HepG2 (cell line): ENCODE measurements around the gene CALN1. TPM values are rescaled to one million over a fixed set of nuclear protein-coding genes. Genes with fewer than 3 reads are reported as not detected.

Source experiments
- ATAC-seq: fragments of 200-7000 bp; cut with Tn5 transposase; 3 replicates; pipeline ENCODE4 v1.9.1; 2020; ENCODE audit warnings: mild to moderate bottlenecking, moderate library complexity
- BruUV-seq: library from RNA; stranded (reverse); fragments of 400-500 nt; replicated peaks from 2 replicates; lab custom pipeline; 2021; lab: Mats Ljungman, UMichigan
- CTCF ChIA-PET: fragments of 300-600 bp; formaldehyde crosslinking; extraction: SDS; loops from one replicate; lab custom pipeline; 2021; ENCODE audit warnings: low total read pairs, inconsistent platforms, low intra/inter-chr PET ratio; lab: Yijun Ruan, JAX
- POLR2A ChIA-PET: fragments of 350-600 bp; sonication (Branson Sonifier 250); formaldehyde crosslinking; loops from one replicate; lab custom pipeline; 2020; ENCODE audit warnings: antibody characterized with exemption, inconsistent platforms; lab: Yijun Ruan, JAX
- DNase-seq: peaks from one replicate; pipeline ENCODE4 v3.0.0-alpha.2; 2015; ENCODE audit warnings: low spot score
- FAIRE-seq: peaks from 3 replicates; lab custom pipeline; 2011; peaks lifted over from hg19 to GRCh38; lab: Jason Lieb, UNC
- H2AFZ ChIP-seq: one replicate; pipeline ENCODE4 v1.6.1; 2011; ENCODE audit warnings: low read length, inconsistent platforms
- H3K27ac ChIP-seq: fragments of 300-600 bp; 3 replicates; pipeline ENCODE4 v1.8.0; 2011; ENCODE audit warnings: mixed run types, mild to moderate bottlenecking, mixed read lengths, low read length, inconsistent platforms; ENCODE audit not compliant: insufficient read depth; ENCODE audit errors: extremely low read length
- H3K27me3 ChIP-seq, 2 experiments: fragments of 200-600 bp in 1 of 2; 2 replicates in 1 of 2; 3 replicates in 1 of 2; pipeline versions ENCODE4 v1.6.0 to v1.8.0; 2011; ENCODE audit warnings: low read length in 2 of 2, mild to moderate bottlenecking in 2 of 2, moderate library complexity in 2 of 2, inconsistent platforms in 1 of 2; ENCODE audit not compliant: insufficient read depth in 2 of 2, control insufficient read depth in 1 of 2
- H3K36me3 ChIP-seq, 2 experiments: fragments of 200-600 bp in 1 of 2; replicated peaks in 1 of 2; 2 replicates in 1 of 2; 3 replicates in 1 of 2; pipeline versions ENCODE4 v1.5.1 to v1.8.0; 2011; ENCODE audit warnings: low read length in 2 of 2, inconsistent platforms in 1 of 2; ENCODE audit not compliant: insufficient read depth in 2 of 2, control insufficient read depth in 1 of 2
- H3K4me1 ChIP-seq: 2 replicates; pipeline ENCODE4 v1.5.1; 2012; ENCODE audit warnings: low read length, inconsistent platforms; ENCODE audit not compliant: insufficient read depth
- H3K4me2 ChIP-seq: 2 replicates; pipeline ENCODE4 v1.6.0; 2011; ENCODE audit warnings: low read depth, low read length, inconsistent platforms
- H3K4me3 ChIP-seq, 3 experiments: fragments of 200-600 bp in 1 of 3; sonication (generic), shearing (Covaris generic) in 1 of 3; replicated peaks in 1 of 3; 2 replicates each; pipeline ENCODE4 v1.5.1; 2011 to 2016; ENCODE audit warnings: low read length in 3 of 3, inconsistent platforms in 2 of 3, low read depth in 2 of 3, mild to moderate bottlenecking in 2 of 3, control low read depth in 1 of 3, mixed read lengths in 1 of 3; ENCODE audit not compliant: insufficient read depth in 1 of 3
- H3K79me2 ChIP-seq: one replicate; pipeline ENCODE4 v1.6.1; 2011; ENCODE audit warnings: low read length, inconsistent platforms; ENCODE audit not compliant: insufficient read depth
- H3K9ac ChIP-seq: 2 replicates; pipeline ENCODE4 v1.6.0; 2011; ENCODE audit warnings: mild to moderate bottlenecking, low read depth, low read length, inconsistent platforms; ENCODE audit not compliant: insufficient read depth
- H3K9me3 ChIP-seq: 2 replicates; pipeline ENCODE4 v1.5.1; 2012; ENCODE audit warnings: mild to moderate bottlenecking, low read length
- H4K20me1 ChIP-seq: 2 replicates; pipeline ENCODE4 v1.6.0; 2011; ENCODE audit warnings: inconsistent platforms, mild to moderate bottlenecking, low read length, moderate library complexity; ENCODE audit not compliant: insufficient read depth
- CCAR2 ChIP-seq: fragments of 200-400 bp; formaldehyde crosslinking; optimal IDR thresholded peaks from 2 replicates; pipeline ENCODE3; 2018; ENCODE audit warnings: low read depth, mild to moderate bottlenecking, low read length, moderate library complexity
- DMTF1 ChIP-seq: sonication (generic); formaldehyde crosslinking; IDR thresholded peaks from 2 replicates; pipeline ENCODE4 v1.4.0; 2020; ENCODE audit warnings: mild to moderate bottlenecking, missing genetic modification reagents
- EP300 ChIP-seq, 3 experiments: sonication (generic) in 1 of 3; formaldehyde crosslinking in 1 of 3; IDR thresholded peaks; 2 replicates each; pipeline versions ENCODE4 v1.5.1 to v1.6.1; 2011 to 2020; ENCODE audit warnings: low read depth in 2 of 3, low read length in 2 of 3, borderline replicate concordance in 1 of 3, improper control_type of control experiment in 1 of 3, mild to moderate bottlenecking in 1 of 3, missing genetic modification reagents in 1 of 3, moderate library complexity in 1 of 3
- ETV5 ChIP-seq: IDR thresholded peaks from 2 replicates; pipeline ENCODE4 v1.6.1; 2018; ENCODE audit warnings: missing biosample characterization, missing genetic modification reagents, inconsistent platforms, borderline replicate concordance
- HCFC1 ChIP-seq: fragments of 150-350 bp; IDR thresholded peaks from 2 replicates; pipeline ENCODE4 v1.6.1; 2014; ENCODE audit warnings: low read depth, low read length
- NR2F1 ChIP-seq, 2 experiments: fragments of 450-650 bp in 1 of 2; formaldehyde crosslinking in 1 of 2; IDR thresholded peaks; 2 replicates each; pipeline versions ENCODE4 v1.5.0 to v1.6.1; 2016 to 2020; ENCODE audit warnings: mild to moderate bottlenecking in 1 of 2, missing compliant biosample characterization in 1 of 2, missing genetic modification reagents in 1 of 2, moderate library complexity in 1 of 2
- ONECUT2 ChIP-seq: sonication (generic); formaldehyde crosslinking; IDR thresholded peaks from 2 replicates; pipeline ENCODE4 v1.4.0; 2020; ENCODE audit warnings: missing genetic modification reagents
- ZBTB14 ChIP-seq: sonication (generic); formaldehyde crosslinking; IDR thresholded peaks from 2 replicates; pipeline ENCODE4 v1.4.0; 2020; ENCODE audit warnings: missing genetic modification reagents
- ZFX ChIP-seq: sonication (generic); formaldehyde crosslinking; IDR thresholded peaks from 2 replicates; pipeline ENCODE4 v1.4.0; 2020; ENCODE audit warnings: mild to moderate bottlenecking, low read depth, missing genetic modification reagents, moderate library complexity
- ZHX1 ChIP-seq: sonication (generic); formaldehyde crosslinking; IDR thresholded peaks from 2 replicates; pipeline ENCODE4 v1.8.1; 2022; ENCODE audit warnings: low read depth, mild to moderate bottlenecking, missing genetic modification reagents
- ZNF629 ChIP-seq: sonication (generic); formaldehyde crosslinking; conservative IDR thresholded peaks from 2 replicates; pipeline ENCODE4 v1.5.0; 2020; ENCODE audit warnings: missing genetic modification reagents
- ZNF768 ChIP-seq: sonication (generic); formaldehyde crosslinking; IDR thresholded peaks from 2 replicates; pipeline ENCODE4 v1.4.0; 2020; ENCODE audit warnings: missing genetic modification reagents
- ZNF770 ChIP-seq: sonication (generic); formaldehyde crosslinking; IDR thresholded peaks from 2 replicates; pipeline ENCODE4 v1.5.0; 2020; ENCODE audit warnings: mild to moderate bottlenecking, missing genetic modification reagents
- WGBS: methylation state at CpG from one replicate; pipeline ENCODE4 v1.1.6; 2017; ENCODE audit warnings: low lambda C conversion rate; 5-methylcytosine and 5-hydroxymethylcytosine counted together
- in situ Hi-C: cut with HindIII; loops from 2 replicates; pipeline ENCODE4 v1.10.0; 2017; ENCODE audit warnings: low pct_unique_long_range_greater_than_20kb; ENCODE audit not compliant: extremely low pct_ligation_motif_present
- intact Hi-C: fragments of 100-400 bp; cut with micrococcal nuclease; formaldehyde crosslinking; loops from one replicate; pipeline ENCODE4 v1.10.0; 2022; ENCODE audit not compliant: unreplicated experiment
- polyA plus RNA-seq, 8 experiments: library from polyadenylated mRNA; depleted of rRNA in 3 of 8; stranded (reverse) in 7 of 8; unstranded in 1 of 8; fragments of >200 nt; fragmentation: Illumina TruSeq in 4 of 8; extraction: Trizol in 4 of 8; gene quantifications; 2 replicates each; pipeline versions ENCODE4 v1.2.1 to v1.2.3, GENCODE V29; 2011 to 2016; ENCODE audit warnings: low read depth in 4 of 8, missing spikeins in 1 of 8, mixed read lengths in 1 of 8; ENCODE audit not compliant: insufficient read depth in 1 of 8
- total RNA-seq, 5 experiments: library from RNA; depleted of rRNA; stranded (reverse); fragments of >200 nt; fragmentation: Illumina TruSeq; extraction: Trizol; gene quantifications; 2 replicates each; pipeline ENCODE4 v1.2.3, GENCODE V29; 2016; ENCODE audit warnings: low read depth in 1 of 5

Gene CALN1
- total and polyA plus RNA-seq, 2 of the 13 experiments (the other 11 are each of a cell fraction or from before 2014, with no cell fraction given), result not detected

GRCh38 chr7:71753956-71754664 is 658.0 kb downstream of the CALN1 start (continued):
- TF ChIP-seq EP300 (IDR thresholded peaks at IDR 0.05; ENCODE audit: low read depth in 2 of 2, low read length in 2 of 2) (no peak), EP300 (CRISPR knock-in tag; IDR thresholded peaks at IDR 0.05; ENCODE audit: borderline replicate concordance) (no peak), ZNF768 (CRISPR knock-in tag) (no peak)

GRCh38 chr7:71753236-71753635 is 658.9 kb downstream of the CALN1 start:
- no TSS peak for BruUV-seq
- H3K9ac ChIP-seq, result no peak overlapping the region
- H3K4me2 ChIP-seq, result no peak overlapping the region
- no peaks in the 10 kb centered on the region for H3K79me2 ChIP-seq
- no peaks in the 10 kb centered on the region for H3K36me3 ChIP-seq
- DNase-seq (no peak), ATAC-seq (no peak), FAIRE-seq (no peak)
- H3K4me3 ChIP-seq, result no peak overlapping the region
- H3K9me3 ChIP-seq, result peaks cover 18% of the 10 kb centered on the region
- intact Hi-C loops (loop anchor here (2.0 kb wide), 1 partner anchor 742 kb away; no protein-coding TSS in a partner anchor), in situ Hi-C loops (no loop called here)
- no peak overlapping the region for H3K27ac ChIP-seq
- H4K20me1 ChIP-seq, result no peaks in the 10 kb centered on the region
- WGBS, result 45% methylated on average over 2 of the region's 2 CpGs
- ChIA-PET CTCF (no interaction called here), POLR2A (no interaction called here)
- H3K4me1 ChIP-seq, result no peaks in the 10 kb centered on the region
- no peaks in the 10 kb centered on the region; a peak in 1 of 5 replicates for H3K27me3 ChIP-seq
- H2AFZ ChIP-seq, result no peak overlapping the region
- no peak for TF ChIP-seq ZHX1 (CRISPR knock-in tag)
- no peak for TF ChIP-seq NR2F1 (CRISPR knock-in tag; IDR thresholded peaks at IDR 0.05)
- no peak for TF ChIP-seq ETV5 (CRISPR knock-in tag)
- TF ChIP-seq DMTF1 (CRISPR knock-in tag), result no peak
- no peak for TF ChIP-seq HCFC1
- TF ChIP-seq ONECUT2 (CRISPR knock-in tag), result no peak
- TF ChIP-seq ZNF770 (CRISPR knock-in tag), result no peak
- TF ChIP-seq ZNF629 (CRISPR knock-in tag), result no peak
- TF ChIP-seq ZFX, result no peak
- no peak for TF ChIP-seq ZBTB14 (CRISPR knock-in tag)
- TF ChIP-seq CCAR2, result no peak
